COLO829 (cell line): ENCODE results near the gene FAM227B.
"Not testable (repeated sequence)": the region's sequence is repeated elsewhere in the genome, so short reads cannot be mapped to it uniquely, and the experiment has no call there.

ENCODE experiments used
- DNase-seq: peaks from one replicate; pipeline ENCODE4 v3.0.0; 2012; ENCODE audit warnings: low spot score

Gene FAM227B

DNA sequence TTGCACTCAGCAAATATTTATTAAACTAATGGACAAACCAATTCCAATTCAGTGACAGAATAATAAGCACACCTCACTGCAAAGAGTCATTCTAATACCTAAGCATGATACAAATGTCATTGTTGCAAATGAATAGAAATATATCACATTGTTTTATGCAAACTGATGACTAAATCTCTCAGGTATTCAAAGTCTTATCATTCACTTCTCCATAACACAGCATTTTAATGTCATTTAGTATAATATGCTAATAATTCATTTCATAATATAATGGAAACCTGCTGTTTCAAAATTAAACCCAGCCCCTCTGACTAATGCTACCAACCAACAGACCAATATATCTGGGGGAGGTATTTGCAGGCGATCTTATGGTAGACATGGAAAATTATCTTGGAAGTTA is 125.8 kb downstream of the FAM227B start:
- no peak for DNase-seq

DNA sequence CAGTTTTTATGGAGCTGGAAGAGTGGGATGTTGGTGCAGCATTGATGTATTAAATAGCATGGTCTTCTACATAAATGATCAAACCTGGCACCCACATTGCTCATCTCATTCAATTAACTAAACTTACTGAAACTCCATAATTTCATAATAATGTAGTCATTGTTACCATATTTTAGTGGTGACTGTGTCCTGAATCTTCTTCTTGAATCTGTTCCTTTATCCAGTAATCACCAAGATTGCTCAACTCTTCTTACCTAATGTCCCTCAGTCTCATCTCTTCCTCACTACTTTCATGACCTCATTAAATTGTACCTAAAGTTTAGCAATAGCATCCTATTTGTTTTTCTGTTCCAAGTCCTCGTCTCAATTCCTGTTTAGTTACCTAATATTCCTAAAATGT is 127.8 kb downstream of the FAM227B start:
- no peak for DNase-seq

GRCh38 chr15:49492151-49492550 is 128.5 kb downstream of the FAM227B start:
- DNase-seq = no peak

- no peak for DNase-seq
These were observed 129.7 kb downstream of the FAM227B start for GRCh38 chr15:49490966-49491365.

DNA sequence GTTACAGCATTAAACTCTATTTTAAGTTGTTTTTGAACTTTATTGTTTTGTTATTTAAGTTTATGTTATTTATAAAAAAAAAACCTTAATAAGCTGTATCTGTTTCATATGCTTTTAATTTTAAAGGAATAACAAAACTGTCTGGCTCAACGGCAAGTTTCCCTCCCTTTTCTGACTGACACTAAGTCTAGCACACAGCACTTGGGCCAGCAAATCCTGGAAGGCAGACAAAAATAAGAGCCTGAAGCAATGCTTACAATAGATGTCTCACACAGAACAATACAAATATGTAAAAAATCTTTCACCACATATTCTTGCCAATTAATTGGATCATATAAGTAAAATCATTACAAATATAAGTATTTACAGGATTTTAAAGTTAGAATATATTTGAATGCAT is 135.2 kb downstream of the FAM227B start:
- DNase-seq = not testable (repeated sequence)

GRCh38 chr15:49478982-49479381 is 141.6 kb downstream of the FAM227B start:
- not testable (repeated sequence) for DNase-seq

DNA sequence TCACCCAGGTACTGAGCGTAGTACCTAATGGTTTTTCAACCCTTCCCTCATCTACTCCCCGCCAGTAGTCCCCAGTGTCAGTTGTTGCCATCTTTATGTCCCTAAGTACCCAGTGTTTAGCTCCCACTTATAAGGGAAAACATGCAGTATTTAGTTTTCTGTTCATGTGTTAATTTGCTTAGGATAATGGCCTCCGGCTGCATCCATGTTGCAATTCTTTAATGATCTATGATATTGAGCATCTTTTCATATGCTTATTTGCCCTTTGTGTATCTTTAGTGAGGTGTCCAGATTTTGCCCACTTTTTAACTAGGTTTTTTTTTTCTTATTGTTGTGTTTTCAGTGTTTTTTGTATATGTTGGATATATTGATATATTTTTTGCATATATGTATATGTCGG is 142.6 kb downstream of the FAM227B start:
- not testable (repeated sequence) for DNase-seq

DNA sequence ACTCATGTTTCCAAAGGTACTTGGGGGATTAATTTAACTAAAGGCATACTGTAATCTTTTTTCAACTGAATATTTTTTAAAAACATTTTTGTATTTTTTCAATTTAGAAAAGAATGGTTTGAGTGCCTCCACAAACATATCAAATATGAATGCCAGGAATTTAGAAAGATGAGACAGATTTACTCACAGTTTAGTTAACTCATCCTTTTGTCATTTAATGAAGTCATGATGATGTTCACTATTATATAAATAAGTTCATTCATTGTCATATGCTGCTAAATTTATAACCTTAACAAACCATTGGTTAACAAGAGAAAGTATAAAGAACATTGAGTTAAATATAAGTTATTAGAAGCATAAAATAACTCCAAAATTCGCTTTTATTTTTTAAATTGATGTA is 147.6 kb downstream of the FAM227B start:
- DNase-seq = no peak

DNA sequence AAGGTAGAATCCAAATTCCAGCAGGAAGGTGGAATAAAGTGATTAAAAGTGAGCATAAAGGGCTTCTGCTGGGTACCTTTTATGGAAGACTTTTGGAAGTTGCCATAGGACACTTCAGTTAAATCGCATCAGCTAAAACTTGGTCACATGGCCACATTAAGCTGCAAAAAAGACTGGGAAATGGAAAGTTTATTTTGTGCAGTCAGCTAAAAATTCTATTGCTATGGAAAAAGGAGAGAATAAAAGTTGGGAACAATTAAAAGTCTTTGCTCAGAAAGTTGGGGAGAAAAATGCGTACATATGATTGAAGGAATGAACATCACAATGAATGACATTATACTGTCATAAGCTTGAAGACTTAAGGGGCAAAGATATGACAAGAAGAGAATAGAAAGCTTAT is 148.3 kb downstream of the FAM227B start:
- DNase-seq = no peak

- no peak for DNase-seq
These were observed 148.9 kb downstream of the FAM227B start for GRCh38 chr15:49471733-49472132.

GRCh38 chr15:49471248-49471647 is 149.4 kb downstream of the FAM227B start:
- not testable (repeated sequence) for DNase-seq

GRCh38 chr15:49468481-49468839 is 152.2 kb downstream of the FAM227B start:
- DNase-seq = no peak

DNA sequence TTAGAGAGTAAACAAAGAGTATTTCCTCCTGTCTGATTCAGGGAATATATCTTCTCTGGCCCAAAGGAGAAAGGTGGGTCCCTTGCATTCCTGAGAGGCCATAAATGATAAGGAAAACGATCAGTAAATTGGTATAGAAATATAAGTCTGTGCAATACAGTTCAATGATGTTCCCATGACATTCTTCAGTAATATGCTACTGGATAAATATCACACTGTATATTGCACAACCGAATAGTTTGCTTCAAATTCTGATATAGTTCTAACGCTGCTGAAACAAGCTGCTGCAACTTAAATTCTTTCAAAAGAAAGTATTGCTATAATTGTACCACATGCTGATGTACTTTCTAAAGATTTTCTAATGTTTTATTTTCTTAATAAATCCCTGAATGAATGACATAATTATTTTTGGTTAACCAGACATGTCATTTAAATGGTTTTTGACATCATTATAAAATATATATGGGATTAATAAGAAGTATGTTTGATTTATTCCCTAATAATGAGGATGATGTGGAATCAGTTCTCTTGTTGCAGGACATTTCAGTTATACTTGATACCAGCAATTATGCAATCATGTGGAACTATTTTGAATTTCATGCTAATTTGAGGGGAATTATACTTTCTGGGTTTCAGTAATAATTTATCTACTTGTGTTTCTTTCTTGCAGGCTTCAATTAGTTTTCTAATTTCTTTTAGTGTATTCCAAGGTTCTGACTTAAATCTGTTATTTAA is 152.7 kb downstream of the FAM227B start:
- no peak for DNase-seq

DNA sequence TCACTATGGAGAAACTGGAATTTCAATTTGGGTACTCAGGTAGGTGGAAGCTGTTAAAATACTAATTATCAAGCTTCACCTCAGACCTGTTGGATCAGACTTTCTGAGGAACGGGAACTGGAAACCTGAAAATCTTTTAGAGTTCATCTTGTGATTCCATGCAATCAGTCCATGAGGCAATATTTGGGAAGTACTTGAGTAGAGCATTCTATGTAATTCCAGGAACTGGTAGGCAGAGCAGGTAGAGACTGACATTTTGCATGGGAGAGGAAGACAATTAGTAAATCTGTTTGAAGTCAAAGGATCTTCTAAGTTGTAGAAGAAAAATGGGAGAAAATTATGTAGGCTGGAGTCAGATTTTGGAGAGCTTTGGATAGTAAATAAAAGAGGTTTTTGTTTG is 154.5 kb downstream of the FAM227B start:
- DNase-seq = no peak

DNA sequence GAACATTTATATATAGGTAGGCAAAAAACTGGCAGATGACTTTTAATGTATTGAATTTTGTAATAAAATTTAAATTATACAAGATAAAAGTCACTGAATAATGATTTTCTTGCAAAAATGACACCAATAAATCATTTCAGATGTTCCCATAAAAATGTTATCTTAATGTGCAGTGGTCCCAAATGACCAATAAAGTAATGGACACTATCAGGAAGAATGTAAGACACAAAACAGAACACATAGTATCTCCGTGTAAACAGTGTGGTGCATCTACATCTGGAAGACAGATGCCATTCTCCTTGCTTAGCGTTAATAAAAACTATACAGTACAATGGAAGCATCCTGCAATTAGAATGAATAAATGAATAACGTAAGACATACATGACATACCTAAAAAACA is 156.1 kb downstream of the FAM227B start:
- DNase-seq = no peak

DNA sequence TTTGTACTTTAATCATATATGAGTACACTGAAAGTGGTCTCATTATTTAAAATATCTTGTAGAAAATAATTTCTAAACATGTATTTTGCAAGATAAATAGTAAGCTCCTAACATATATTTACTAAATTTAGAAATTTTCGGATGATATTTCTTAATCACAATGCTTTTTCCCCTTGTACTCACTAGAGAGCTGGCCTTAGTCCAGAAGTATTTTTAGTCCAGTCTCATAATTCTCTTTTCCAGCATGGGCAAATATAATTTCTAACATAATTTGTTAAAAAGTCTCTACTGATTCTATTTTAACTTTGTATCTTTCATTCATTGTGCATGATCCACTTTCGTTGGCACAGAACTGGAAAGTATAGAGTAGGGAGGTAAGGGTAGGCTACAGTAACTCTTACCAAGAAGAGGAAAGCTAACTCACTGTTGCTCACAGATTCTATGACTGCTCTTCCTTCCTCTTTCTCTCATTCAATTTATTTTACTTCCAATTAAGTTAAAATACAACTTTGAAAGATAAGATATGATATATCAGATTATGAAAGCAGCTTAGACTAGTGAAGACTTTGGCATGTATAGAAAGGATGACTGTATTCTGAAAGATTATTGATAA is 158.3 kb downstream of the FAM227B start:
- no peak for DNase-seq

- DNase-seq = no peak
These were observed 160.1 kb downstream of the FAM227B start for GRCh38 chr15:49460411-49460941.

DNA sequence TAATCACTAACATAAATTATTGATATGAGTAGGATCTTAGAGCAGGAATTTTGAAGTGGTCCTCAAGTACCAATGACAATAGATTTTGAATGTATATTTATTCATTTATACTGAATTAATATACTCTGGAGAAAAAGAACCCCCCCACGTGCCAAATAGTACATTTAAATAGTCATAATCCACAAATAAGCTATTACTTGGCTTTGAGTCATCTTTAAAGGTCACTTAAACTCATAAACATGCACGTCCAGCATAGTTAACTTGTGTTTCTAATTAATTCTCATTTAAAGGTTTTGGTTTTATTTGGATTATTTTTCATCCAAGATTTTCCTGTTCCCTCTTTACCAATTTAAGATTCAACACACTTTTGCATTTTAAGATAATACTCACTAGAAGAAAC is 162.5 kb downstream of the FAM227B start:
- no peak for DNase-seq

DNA sequence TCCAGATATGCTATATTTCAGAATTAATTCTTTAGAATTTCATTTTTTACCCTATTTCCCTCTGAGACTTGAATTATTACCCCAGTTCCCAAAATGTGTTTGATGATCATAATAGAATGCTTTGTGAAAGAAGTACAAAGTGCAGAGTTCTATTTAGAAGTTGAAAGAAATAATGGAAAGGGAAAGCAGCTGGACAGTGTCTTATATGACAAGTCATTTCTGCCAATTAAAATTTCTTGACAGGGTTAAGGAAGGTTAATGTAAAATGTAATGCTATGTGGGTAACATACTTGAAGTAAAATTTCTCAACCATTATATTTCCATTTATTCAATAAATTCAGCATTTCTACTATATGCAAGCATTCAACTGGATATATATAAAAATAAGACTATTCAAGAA is 164.5 kb downstream of the FAM227B start:
- DNase-seq = no peak

DNA sequence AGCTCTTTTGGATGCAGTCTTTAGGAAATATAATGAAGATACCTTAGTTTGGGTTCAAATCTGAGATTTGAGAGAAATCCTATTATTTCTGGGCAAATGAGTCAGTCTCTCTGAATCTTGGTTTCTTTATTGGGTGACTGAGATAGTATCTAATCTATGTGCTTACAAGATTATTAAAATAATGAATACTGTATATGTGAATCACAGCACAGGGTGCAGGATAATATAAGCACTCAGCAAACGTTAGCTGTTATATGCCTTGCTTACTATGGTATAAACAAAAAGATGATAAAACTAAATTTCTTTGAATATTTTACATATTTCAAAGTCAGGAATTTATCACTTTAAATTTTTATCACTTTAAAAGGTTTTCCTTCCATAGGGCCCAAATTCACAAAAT is 168.0 kb downstream of the FAM227B start:
- no peak for DNase-seq

GRCh38 chr15:49441816-49442215 is 178.8 kb downstream of the FAM227B start:
- DNase-seq = peak; percentile 55

DNA sequence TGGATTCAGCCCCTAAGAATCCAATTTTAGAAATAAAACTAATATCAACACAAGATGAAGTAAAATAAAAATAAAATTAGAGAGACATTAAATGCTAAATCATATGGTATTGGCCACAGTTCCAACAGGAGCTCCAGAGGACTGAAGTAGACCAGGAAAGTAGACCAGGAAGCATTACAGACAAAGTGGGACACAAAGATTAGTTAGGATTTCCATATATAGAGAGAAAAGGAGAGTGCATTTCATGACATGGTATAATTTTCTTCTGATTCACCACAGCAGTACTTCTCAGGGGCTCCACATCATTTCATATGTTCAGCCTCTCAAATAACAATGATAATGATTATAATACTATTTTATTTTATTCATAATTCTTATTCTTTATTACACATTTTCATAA is 179.3 kb downstream of the FAM227B start:
- no peak for DNase-seq

GRCh38 chr15:49439678-49440395 is 180.8 kb downstream of the FAM227B start:
- DNase-seq = no peak
